ENCODE measurements around the gene RECQL.

DNA sequence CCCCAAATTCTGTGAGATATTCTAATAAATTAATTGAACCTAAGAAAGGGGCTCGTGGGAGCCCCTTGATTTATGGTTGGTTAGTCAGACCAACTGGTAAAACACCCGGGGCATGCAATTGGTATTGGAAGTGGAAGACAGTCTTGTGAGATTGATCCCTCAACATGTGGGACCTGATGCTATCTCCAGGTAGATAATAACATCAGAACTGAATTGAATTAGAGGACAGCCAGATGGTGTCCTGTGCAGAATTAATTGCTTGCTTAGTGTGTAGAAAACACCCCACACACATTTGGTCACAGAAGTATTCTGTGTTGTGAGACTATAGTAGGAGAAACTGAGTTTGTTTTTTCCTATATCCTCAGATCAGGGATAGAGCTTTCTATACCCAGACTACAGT lies 42.0 kb downstream of the RECQL start:
- TF ChIP-seq POLR2A (IDR thresholded peaks at IDR 0.05; ENCODE audit: low read depth, low read length) = no peak
- TF ChIP-seq, protein P1, sequence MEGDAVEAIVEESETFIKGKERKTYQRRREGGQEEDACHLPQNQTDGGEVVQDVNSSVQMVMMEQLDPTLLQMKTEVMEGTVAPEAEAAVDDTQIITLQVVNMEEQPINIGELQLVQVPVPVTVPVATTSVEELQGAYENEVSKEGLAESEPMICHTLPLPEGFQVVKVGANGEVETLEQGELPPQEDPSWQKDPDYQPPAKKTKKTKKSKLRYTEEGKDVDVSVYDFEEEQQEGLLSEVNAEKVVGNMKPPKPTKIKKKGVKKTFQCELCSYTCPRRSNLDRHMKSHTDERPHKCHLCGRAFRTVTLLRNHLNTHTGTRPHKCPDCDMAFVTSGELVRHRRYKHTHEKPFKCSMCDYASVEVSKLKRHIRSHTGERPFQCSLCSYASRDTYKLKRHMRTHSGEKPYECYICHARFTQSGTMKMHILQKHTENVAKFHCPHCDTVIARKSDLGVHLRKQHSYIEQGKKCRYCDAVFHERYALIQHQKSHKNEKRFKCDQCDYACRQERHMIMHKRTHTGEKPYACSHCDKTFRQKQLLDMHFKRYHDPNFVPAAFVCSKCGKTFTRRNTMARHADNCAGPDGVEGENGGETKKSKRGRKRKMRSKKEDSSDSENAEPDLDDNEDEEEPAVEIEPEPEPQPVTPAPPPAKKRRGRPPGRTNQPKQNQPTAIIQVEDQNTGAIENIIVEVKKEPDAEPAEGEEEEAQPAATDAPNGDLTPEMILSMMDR (conservative IDR thresholded peaks at IDR 0.05; ENCODE audit: low read depth, low read length) = no peak
- TF ChIP-seq, protein P2, sequence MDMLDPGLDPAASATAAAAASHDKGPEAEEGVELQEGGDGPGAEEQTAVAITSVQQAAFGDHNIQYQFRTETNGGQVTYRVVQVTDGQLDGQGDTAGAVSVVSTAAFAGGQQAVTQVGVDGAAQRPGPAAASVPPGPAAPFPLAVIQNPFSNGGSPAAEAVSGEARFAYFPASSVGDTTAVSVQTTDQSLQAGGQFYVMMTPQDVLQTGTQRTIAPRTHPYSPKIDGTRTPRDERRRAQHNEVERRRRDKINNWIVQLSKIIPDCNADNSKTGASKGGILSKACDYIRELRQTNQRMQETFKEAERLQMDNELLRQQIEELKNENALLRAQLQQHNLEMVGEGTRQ (IDR thresholded peaks at IDR 0.05; ENCODE audit: low read depth, low read length) = no peak
